ENCODE data around the gene PRIM2. TPM values are rescaled to one million over a fixed set of nuclear protein-coding genes. Genes with fewer than 3 reads are reported as not detected.
"Not testable (repeated sequence)": the region's sequence is repeated elsewhere in the genome, so short reads cannot be mapped to it uniquely, and the experiment has no call there.

Gene PRIM2
- total RNA-seq, 2 experiments from 2014 or later = 29.3 to 32.9 TPM

DNA sequence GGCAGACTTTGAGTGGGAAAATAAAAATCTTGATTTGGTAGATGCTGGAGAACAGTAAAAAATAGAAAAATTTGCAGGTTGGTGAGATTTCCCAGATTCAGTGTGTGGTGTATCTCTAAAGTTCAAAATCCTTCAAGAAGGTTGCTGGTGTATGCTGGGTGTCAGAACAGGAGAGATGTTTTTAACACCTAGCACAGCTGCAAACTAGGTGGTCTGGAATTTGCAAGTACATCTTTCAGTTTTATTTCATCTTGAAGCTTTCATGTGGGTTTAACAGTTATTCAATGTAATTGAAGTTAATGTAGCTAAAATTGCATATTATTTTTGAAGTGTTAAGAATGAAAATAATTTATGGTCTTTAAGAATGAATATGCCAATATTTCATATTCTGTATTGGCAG lies 40.9 kb downstream of the PRIM2 start:
- H3K4me1 Mint-ChIP-seq; ATAC-seq (ENCODE audit: low read depth); H3K27ac Mint-ChIP-seq; POLR2A ChIA-PET; H3K27me3 Mint-ChIP-seq; DNase-seq; H3K4me3 Mint-ChIP-seq; H3K9me3 Mint-ChIP-seq: not testable (repeated sequence)
- peaks cover 22% of the 10 kb centered on the region for H3K36me3 Mint-ChIP-seq

DNA sequence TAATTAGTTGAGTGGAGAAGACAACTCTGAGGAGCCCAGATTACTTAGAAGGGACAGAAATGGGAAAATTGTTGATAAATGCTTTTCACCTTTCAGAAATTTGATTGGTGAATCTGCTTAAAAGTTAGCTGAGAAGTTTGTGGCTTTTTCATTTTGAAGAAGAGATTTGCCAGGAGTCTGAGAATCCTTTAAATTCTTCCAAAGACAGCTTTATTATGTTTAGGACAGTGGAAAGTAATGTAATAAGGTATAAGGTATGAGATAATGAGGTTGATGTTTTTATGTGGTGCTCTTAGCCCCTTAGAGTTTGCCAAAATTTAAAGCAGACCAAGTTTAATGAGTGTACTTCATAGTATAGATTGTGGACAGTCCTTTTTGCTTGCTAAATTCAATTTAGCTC lies 42.3 kb downstream of the PRIM2 start:
- DNase-seq; H3K27me3 Mint-ChIP-seq; H3K4me3 Mint-ChIP-seq; H3K4me1 Mint-ChIP-seq; H3K9me3 Mint-ChIP-seq; H3K27ac Mint-ChIP-seq; POLR2A ChIA-PET; ATAC-seq (ENCODE audit: low read depth): not testable (repeated sequence)
- peaks cover 20% of the 10 kb centered on the region for H3K36me3 Mint-ChIP-seq

DNA sequence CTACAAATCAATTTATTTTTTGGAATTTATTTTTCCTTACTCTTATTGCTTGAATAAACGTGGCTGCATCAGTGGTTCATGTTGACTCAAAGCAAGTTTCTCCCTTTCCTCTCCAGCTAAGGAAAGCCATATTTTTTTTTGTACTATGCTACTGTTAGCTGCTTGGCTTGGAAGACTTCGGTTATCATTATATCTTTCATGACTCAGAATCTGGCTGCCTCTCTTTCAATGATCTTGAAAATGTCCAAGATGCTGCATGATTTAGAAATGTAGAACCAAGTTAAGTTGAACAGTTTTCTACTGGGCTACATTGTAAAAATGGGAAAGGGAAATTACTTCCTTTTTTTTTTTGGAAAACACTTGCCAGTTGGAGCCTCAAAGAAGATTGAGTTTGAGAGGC lies 44.9 kb downstream of the PRIM2 start:
- H3K27me3 Mint-ChIP-seq; POLR2A ChIA-PET; H3K27ac Mint-ChIP-seq; H3K4me1 Mint-ChIP-seq; H3K4me3 Mint-ChIP-seq; DNase-seq; H3K9me3 Mint-ChIP-seq; ATAC-seq (ENCODE audit: low read depth): not testable (repeated sequence)
- H3K36me3 Mint-ChIP-seq = peaks cover 20% of the 10 kb centered on the region

DNA sequence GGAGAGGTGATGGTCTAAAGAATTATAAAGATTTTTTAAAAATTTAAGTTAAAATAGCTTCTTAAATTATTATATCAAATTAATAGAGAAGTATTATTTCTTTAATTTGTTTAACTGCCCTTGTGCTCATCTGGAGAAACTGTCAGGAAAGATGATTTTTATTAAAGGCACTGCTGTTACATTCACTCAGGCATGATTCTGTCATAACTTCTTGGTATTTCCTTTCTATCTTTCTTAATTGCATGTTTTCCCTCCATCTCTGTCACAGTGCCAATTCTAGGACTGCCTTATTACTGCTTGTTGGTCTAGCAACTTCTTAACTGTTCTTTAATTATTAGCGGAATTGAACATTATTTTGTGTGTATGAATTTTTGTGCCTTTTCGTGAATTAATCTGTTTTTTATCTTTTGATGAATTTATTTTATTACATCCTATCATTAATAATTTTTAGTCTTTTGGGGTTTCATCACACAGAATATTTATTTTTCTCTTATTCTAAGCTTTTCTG lies 47.7 kb downstream of the PRIM2 start:
- H3K4me3 Mint-ChIP-seq; ATAC-seq (ENCODE audit: low read depth); H3K27ac Mint-ChIP-seq; DNase-seq; H3K4me1 Mint-ChIP-seq; H3K27me3 Mint-ChIP-seq; H3K9me3 Mint-ChIP-seq: not testable (repeated sequence)
- H3K36me3 Mint-ChIP-seq = peaks cover 18% of the 10 kb centered on the region
- POLR2A ChIA-PET = interaction anchor here (0.6 kb wide), 1 partner anchor 69 kb away, joined by 3 read pairs; no protein-coding TSS in a partner anchor

DNA sequence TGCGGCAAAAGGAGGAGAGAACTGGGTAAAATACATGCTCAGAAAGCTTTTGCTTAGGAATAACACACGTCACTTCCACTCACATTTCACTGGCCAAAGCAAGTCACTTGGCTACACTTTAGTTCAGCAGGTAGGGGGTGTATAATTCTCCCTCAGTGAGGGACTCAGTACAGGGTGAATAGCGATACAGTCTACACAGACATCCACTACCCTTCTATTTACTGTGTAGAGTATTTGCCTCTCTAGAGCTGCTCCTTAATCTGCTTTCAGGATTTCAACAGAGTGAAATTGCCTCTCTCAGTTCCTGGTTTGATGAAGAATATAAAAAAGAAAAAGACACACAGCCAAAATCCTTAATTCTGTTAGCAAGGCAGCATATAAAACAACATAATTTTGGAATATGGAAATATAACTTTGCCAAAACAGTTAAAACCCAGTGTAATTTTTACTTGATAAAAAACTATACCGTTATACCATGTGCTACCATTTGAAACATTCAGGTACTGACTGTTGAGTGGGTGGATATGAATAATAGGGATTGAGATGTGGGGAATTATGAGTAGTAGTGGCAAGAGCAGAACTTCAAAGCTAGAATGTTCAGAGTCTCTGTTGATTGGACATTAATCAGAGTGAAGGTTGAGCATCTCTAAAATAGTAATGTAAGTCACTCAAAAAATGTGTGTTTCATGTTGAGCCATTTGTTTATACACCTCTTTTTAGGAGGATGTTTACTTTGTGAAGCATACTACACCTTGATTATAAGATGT lies 51.7 kb downstream of the PRIM2 start:
- POLR2A ChIA-PET; ATAC-seq (ENCODE audit: low read depth); H3K4me1 Mint-ChIP-seq; H3K27ac Mint-ChIP-seq; H3K4me3 Mint-ChIP-seq; H3K9me3 Mint-ChIP-seq; H3K27me3 Mint-ChIP-seq; DNase-seq: not testable (repeated sequence)
- H3K36me3 Mint-ChIP-seq = peaks cover 21% of the 10 kb centered on the region

DNA sequence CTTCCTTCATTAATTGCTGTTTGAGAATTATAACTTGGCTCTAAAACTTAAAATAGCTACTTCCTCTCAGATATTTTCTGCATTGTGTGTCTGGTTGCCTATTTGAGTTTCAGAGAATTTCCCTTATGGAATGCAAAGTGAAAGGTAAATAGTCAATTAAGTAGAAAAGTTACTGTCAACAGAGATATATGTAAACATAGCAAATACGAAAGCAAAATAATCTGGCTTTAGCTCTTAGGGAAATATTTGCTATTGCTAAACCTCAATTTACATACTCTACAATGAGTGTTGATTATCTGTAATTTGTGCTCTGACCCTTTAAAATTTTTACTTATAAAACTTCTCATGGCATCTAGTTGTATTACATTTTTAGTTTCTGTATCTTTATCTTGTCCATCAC lies 54.3 kb downstream of the PRIM2 start:
- H3K4me3 Mint-ChIP-seq; POLR2A ChIA-PET; H3K4me1 Mint-ChIP-seq; H3K27ac Mint-ChIP-seq; ATAC-seq (ENCODE audit: low read depth); H3K27me3 Mint-ChIP-seq; DNase-seq; H3K9me3 Mint-ChIP-seq: not testable (repeated sequence)
- peaks cover 18% of the 10 kb centered on the region for H3K36me3 Mint-ChIP-seq

DNA sequence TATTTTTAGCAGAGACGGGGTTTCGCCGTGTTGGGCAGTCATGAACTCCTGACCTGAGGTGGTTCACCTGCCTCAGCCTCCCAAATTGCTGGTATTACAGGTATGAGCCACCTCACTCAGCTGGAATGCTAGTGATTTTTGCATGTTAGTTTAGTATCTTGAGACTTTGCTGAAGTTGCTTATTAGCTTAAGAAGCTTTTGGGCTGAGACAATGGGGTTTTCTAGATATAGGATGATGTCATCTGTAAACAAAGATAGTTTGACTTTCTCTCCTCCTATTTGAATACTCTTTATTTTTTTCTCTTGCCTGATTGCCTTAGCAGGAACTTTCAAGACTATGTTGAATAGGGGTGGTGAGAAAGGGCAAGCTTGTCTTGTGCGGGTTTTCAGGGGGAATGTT lies 57.3 kb downstream of the PRIM2 start:
- DNase-seq; H3K27ac Mint-ChIP-seq; H3K4me3 Mint-ChIP-seq; H3K9me3 Mint-ChIP-seq; POLR2A ChIA-PET; H3K4me1 Mint-ChIP-seq; H3K27me3 Mint-ChIP-seq; ATAC-seq (ENCODE audit: low read depth): not testable (repeated sequence)
- peaks cover 22% of the 10 kb centered on the region for H3K36me3 Mint-ChIP-seq

DNA sequence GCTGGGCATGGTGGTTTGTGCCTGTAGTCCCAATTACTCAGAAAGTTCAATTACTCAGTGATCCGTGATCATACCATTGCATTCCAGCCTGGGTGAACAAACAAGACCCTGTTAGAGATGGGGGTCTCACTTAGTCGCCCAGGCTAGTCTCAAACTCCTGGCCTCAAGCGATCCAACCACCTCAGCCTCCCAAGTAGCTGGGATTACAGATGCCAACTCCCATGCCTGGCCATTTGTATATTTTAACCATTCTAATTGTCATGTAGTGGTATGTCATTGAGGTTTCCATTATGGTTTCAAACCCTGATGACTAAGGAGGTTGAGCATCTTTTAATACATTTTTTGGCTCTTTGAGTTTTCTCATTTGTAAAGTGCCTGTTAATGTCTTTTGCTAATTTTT lies 58.7 kb downstream of the PRIM2 start:
- H3K4me3 Mint-ChIP-seq; POLR2A ChIA-PET; H3K27me3 Mint-ChIP-seq; H3K9me3 Mint-ChIP-seq; ATAC-seq (ENCODE audit: low read depth); H3K4me1 Mint-ChIP-seq; DNase-seq; H3K27ac Mint-ChIP-seq: not testable (repeated sequence)
- peaks cover 29% of the 10 kb centered on the region for H3K36me3 Mint-ChIP-seq

DNA sequence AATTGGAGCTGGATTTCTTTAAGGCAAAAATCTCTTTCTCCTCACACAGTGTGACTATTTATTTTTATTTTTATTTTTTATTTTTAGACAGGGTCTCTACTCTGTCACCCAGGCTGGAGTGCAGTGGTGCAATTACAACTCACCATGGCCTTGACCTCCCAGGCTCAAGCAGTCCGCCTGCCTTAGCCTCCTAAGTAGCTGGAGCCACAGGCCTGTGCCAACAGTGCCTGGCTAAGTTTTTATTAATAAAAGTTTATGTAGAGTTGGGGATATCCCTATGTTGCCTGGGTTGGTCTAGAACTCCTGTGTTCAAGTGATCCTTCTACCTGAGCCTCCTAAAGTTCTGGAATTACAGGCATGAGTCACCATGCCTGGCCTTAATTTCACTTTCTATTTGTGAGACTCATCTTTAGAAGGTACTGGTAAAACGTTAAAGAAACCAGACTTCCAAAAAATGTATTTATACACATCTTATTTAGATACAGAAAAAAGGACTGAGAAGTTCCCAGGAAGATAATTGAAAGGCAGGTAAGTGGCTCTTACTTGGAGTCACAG lies 71.7 kb downstream of the PRIM2 start:
- H3K36me3 Mint-ChIP-seq = peaks cover 38% of the 10 kb centered on the region
- H3K9me3 Mint-ChIP-seq; H3K4me3 Mint-ChIP-seq; H3K4me1 Mint-ChIP-seq; H3K27me3 Mint-ChIP-seq; DNase-seq; POLR2A ChIA-PET; ATAC-seq (ENCODE audit: low read depth); H3K27ac Mint-ChIP-seq: not testable (repeated sequence)

DNA sequence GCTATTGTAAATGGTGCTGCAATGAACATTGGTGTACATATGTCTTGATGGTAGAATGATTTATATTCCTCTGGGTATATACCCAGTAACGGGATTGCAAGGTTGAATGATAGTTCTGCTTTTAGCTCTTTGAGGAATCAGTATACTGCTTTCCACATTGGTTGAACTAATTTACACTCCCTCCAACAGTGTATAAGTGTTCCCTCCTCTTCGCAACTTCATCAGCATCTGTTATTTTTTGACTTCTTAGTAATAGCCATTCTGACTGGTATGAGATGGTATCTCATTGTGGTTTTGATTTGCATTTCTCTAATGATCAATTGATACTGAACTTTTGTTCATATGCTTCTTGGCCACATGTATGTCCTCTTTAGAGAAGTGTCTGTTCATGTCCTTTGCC lies 73.4 kb downstream of the PRIM2 start:
- H3K4me3 Mint-ChIP-seq; DNase-seq; ATAC-seq (ENCODE audit: low read depth); POLR2A ChIA-PET; H3K27me3 Mint-ChIP-seq; H3K27ac Mint-ChIP-seq: not testable (repeated sequence)
- Mint-ChIP-seq H3K9me3 (peaks cover 12% of the 10 kb centered on the region), H3K36me3 (peaks cover 50% of the 10 kb centered on the region), H3K4me1 (peaks cover 12% of the 10 kb centered on the region)

DNA sequence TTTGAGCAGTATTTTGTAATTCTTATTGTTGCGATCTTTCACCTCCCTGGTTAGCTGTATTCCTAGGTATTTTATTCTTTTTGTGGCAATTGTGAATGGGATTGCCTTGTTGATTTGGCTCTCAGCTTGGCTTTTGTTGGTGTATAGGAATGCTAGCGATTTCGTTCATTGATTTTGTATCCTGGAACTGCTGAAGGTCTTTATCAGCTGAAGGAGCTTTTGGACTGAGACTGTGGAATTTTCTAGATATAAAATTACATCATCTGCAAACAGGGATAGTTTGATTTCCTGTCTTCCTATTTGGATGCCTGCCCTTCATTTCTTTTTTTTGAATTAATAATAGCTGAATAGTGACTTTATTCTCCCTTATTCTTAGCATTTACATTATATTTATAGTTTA lies 74.6 kb downstream of the PRIM2 start:
- H3K4me3 Mint-ChIP-seq; H3K27me3 Mint-ChIP-seq; ATAC-seq (ENCODE audit: low read depth); H3K27ac Mint-ChIP-seq; DNase-seq; POLR2A ChIA-PET: not testable (repeated sequence)
- peaks cover 56% of the 10 kb centered on the region for H3K36me3 Mint-ChIP-seq
- H3K4me1 Mint-ChIP-seq = peaks cover 12% of the 10 kb centered on the region
- H3K9me3 Mint-ChIP-seq = peaks cover 20% of the 10 kb centered on the region

DNA sequence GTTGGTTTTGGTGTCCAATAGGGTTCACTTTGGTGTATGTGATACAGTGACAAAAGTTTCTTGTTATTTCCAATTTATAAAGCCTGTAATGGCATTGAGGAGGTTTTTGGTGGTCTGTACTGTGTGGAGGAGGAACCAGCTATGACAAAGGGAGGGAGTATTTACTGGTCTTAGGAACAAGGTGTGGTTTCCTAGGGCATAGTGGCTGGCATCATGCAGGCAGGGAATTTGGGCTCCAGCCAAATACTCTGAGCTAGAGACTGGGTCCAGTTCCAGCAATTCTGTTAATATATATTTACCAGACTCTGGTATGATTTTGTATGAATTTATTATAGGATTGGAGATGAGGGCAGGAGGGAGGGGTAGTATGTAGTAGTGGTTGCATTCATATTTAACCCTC lies 101.9 kb downstream of the PRIM2 start:
- H3K4me1 Mint-ChIP-seq; ATAC-seq (ENCODE audit: low read depth): not testable (repeated sequence)

DNA sequence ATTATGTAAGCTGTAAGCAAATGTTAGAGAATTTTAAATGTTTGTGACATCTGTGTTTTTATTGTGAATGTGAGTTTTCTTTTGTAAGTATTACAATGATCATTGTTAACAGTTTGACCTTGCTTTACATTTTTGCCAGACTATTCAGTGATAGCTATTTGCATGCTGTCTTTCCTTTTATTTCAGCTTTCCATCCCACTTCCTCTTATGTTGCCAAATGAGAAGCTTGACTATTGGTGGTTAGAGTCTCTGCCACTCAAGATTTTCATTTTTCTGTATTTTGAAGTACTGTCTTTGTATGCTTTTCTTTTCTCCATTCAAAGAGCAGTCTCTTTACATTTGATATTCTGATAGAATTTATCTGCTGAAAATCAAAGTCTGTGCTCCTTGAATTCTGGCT lies 104.1 kb downstream of the PRIM2 start:
- peaks cover 1% of the 10 kb centered on the region for H3K9me3 Mint-ChIP-seq
- no peaks in the 10 kb centered on the region for H3K27me3 Mint-ChIP-seq
- POLR2A ChIA-PET = no interaction called here
- ATAC-seq (ENCODE audit: low read depth) (no peak), DNase-seq (no peak)
- H3K4me1 Mint-ChIP-seq = peaks cover 9% of the 10 kb centered on the region
- H3K4me3 Mint-ChIP-seq = no peak overlapping the region
- H3K27ac Mint-ChIP-seq = no peak overlapping the region
- H3K36me3 Mint-ChIP-seq = peaks cover 27% of the 10 kb centered on the region

More for the DNA sequence above, 101.9 kb downstream of the PRIM2 start:
- H3K27ac Mint-ChIP-seq, H3K27me3 Mint-ChIP-seq, DNase-seq, H3K4me3 Mint-ChIP-seq, H3K9me3 Mint-ChIP-seq, POLR2A ChIA-PET: not testable (repeated sequence)
- H3K36me3 Mint-ChIP-seq = peaks cover 30% of the 10 kb centered on the region

DNA sequence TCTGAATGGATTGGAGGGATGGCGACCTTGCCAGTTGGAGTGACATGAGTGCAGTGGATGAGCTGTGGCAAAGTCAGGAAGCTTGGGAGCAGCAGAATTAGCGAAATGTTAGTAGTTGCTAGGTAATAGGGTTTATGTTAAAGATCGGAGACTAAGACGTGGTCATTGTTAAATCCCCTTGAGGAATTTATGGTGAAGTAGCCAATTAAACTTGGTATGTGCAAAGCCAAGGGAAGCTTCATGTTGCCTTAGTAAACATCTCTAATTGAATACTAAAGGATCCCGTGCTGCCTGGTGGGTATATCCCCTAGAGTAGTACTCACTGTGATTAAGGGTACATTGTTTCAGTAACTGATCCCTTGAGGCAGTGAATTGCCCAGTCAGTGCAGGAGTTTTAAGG lies 106.0 kb downstream of the PRIM2 start:
- no peak overlapping the region for H3K27ac Mint-ChIP-seq
- ATAC-seq (ENCODE audit: low read depth) = no peak
- DNase-seq = no peak
- H3K36me3 Mint-ChIP-seq = peaks cover 24% of the 10 kb centered on the region
- POLR2A ChIA-PET = no interaction called here
- no peak overlapping the region for H3K4me3 Mint-ChIP-seq
- H3K27me3 Mint-ChIP-seq = no peaks in the 10 kb centered on the region
- H3K4me1 Mint-ChIP-seq = peaks cover 9% of the 10 kb centered on the region
- H3K9me3 Mint-ChIP-seq = peaks cover 1% of the 10 kb centered on the region

Measured in activated naive CD8-positive, alpha-beta T cell treated with anti-CD3 and anti-CD28 coated beads, Interleukin-2, amount 10 ng/mL, durations not matched to agents 7 days and 5 days (primary cell).